Activated naive CD8-positive, alpha-beta T cell (primary cell): ENCODE results near the gene RBM47.
"Not testable (repeated sequence)": the region's sequence is repeated elsewhere in the genome, so short reads cannot be mapped to it uniquely, and the experiment has no call there.

ENCODE experiments used
- H3K27ac Mint-ChIP-seq: one replicate; pipeline ENCODE4 v1.8.0; 2021; ENCODE audit warnings: mixed read lengths
- H3K27me3 Mint-ChIP-seq: one replicate; pipeline ENCODE4 v1.8.0; 2021; ENCODE audit warnings: mixed read lengths
- H3K36me3 Mint-ChIP-seq: one replicate; pipeline ENCODE4 v1.8.0; 2021; ENCODE audit warnings: mixed read lengths
- H3K4me1 Mint-ChIP-seq: one replicate; pipeline ENCODE4 v1.8.0; 2021; ENCODE audit warnings: low read depth, mixed read lengths
- H3K4me3 Mint-ChIP-seq: one replicate; pipeline ENCODE4 v1.8.0; 2021; ENCODE audit warnings: mild to moderate bottlenecking, mixed read lengths
- H3K9me3 Mint-ChIP-seq: one replicate; pipeline ENCODE4 v1.8.0; 2021; ENCODE audit warnings: low read depth, mixed read lengths

The RBM47 gene

DNA sequence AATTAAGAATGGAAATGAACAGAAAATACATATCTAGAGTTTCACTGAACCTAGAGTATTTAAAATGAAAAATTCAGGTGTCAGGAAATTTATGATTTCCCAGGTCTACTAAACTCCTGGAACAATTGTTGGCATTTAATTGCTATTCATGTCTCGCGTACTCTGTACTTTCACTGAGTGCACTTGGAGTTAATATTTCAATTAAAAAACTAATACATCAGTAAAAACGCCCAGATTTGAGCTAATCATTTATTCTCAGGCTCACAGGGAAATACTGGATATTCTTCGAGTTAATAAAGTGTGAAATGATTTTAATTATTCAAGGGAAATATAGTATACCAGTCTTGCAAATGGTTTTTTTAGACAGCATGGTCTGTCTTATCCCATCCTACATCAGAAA lies 168.6 kb downstream of the RBM47 start:
- no peak overlapping the region for H3K4me3 Mint-ChIP-seq
- no peaks in the 10 kb centered on the region for H3K9me3 Mint-ChIP-seq
- no peaks in the 10 kb centered on the region for H3K27me3 Mint-ChIP-seq
- H3K27ac Mint-ChIP-seq: no peak overlapping the region
- H3K36me3 Mint-ChIP-seq: peaks cover 2% of the 10 kb centered on the region
- no peaks in the 10 kb centered on the region for H3K4me1 Mint-ChIP-seq

GRCh38 chr4:40458683-40459082 lies 171.0 kb downstream of the RBM47 start:
- H3K27me3 Mint-ChIP-seq: no peaks in the 10 kb centered on the region

GRCh38 chr4:40458109-40458508 lies 171.6 kb downstream of the RBM47 start:
- H3K27ac Mint-ChIP-seq: no peak overlapping the region
- H3K36me3 Mint-ChIP-seq: peaks cover 2% of the 10 kb centered on the region
- no peaks in the 10 kb centered on the region for H3K27me3 Mint-ChIP-seq
- peaks cover under 1% of the 10 kb centered on the region for H3K4me1 Mint-ChIP-seq
- no peaks in the 10 kb centered on the region for H3K9me3 Mint-ChIP-seq
- H3K4me3 Mint-ChIP-seq: no peak overlapping the region

More at GRCh38 chr4:40458683-40459082, 171.0 kb downstream of the RBM47 start:
- H3K9me3 Mint-ChIP-seq: no peaks in the 10 kb centered on the region
- H3K4me3 Mint-ChIP-seq: no peak overlapping the region
- H3K4me1 Mint-ChIP-seq: no peaks in the 10 kb centered on the region
- peaks cover 2% of the 10 kb centered on the region for H3K36me3 Mint-ChIP-seq
- no peak overlapping the region for H3K27ac Mint-ChIP-seq

DNA sequence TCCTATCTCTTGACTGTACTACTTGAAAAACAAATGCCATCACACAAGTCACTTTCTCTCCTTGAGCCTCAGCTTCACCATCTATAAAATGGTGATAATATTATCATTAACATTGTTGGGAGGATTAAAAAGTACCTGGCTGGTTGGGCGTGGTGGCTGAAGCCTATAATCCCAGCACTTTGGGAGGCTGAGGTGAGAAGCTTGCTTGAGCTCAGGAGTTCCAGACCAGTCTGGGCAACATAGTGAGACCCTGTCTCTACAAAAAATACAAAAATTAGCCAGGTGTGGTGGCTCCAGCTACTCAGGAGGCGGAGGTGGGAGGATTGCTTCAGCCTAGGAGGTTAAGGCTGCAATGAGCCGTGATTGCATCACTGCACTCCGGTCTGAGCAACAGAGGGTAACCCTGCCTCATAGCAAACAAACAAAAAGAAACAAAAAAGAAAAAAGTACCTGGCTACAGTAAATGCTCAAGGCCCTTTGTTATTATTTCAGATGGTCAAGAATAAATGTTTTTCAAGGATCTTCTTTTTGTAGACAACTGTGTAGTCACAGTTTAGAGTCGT lies 174.2 kb downstream of the RBM47 start:
- peaks cover 11% of the 10 kb centered on the region for H3K4me1 Mint-ChIP-seq
- H3K27me3 Mint-ChIP-seq: no peaks in the 10 kb centered on the region
- peaks cover 2% of the 10 kb centered on the region for H3K36me3 Mint-ChIP-seq
- H3K4me3 Mint-ChIP-seq: no peak overlapping the region
- H3K9me3 Mint-ChIP-seq: no peaks in the 10 kb centered on the region
- no peak overlapping the region for H3K27ac Mint-ChIP-seq

GRCh38 chr4:40454816-40455215 lies 174.8 kb downstream of the RBM47 start:
- no peaks in the 10 kb centered on the region for H3K9me3 Mint-ChIP-seq
- no peaks in the 10 kb centered on the region for H3K27me3 Mint-ChIP-seq
- H3K36me3 Mint-ChIP-seq: no peaks in the 10 kb centered on the region

GRCh38 chr4:40453912-40454311 lies 175.8 kb downstream of the RBM47 start:
- H3K36me3 Mint-ChIP-seq: no peaks in the 10 kb centered on the region
- H3K27me3 Mint-ChIP-seq: no peaks in the 10 kb centered on the region
- no peak overlapping the region for H3K27ac Mint-ChIP-seq
- no peaks in the 10 kb centered on the region for H3K9me3 Mint-ChIP-seq
- H3K4me3 Mint-ChIP-seq: no peak overlapping the region
- peaks cover 11% of the 10 kb centered on the region for H3K4me1 Mint-ChIP-seq

More at GRCh38 chr4:40454816-40455215, 174.8 kb downstream of the RBM47 start:
- Mint-ChIP-seq H3K4me3 (no peak overlapping the region), H3K4me1 (peaks cover 11% of the 10 kb centered on the region), H3K27ac (no peak overlapping the region)

- Mint-ChIP-seq H3K4me1 (peaks cover 11% of the 10 kb centered on the region), H3K9me3 (no peaks in the 10 kb centered on the region), H3K4me3 (no peak overlapping the region), H3K27me3 (no peaks in the 10 kb centered on the region), H3K27ac (no peak overlapping the region), H3K36me3 (no peaks in the 10 kb centered on the region)
Observed at GRCh38 chr4:40448875-40449274, 180.8 kb downstream of the RBM47 start.

DNA sequence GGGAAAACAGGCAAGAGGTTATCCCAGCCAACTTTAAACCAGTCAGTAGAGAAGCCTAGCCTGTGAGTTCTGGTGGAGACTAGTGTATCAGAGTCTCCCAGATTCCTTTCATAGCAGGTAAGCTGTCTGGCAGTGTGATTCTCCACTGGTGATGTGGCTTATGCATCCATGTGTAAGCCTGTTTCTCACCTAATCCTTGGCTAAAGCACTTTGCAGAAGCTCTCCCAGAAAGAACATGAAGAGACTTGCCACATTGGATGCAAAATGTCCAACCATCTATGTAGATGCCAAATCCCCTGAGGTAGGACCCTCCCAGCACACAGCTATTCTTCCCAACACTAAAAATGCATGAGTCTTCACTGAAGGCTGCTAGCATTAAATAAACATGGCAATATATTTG lies 182.8 kb downstream of the RBM47 start:
- Mint-ChIP-seq H3K9me3 (no peaks in the 10 kb centered on the region), H3K4me3 (no peak overlapping the region), H3K27ac (no peak overlapping the region), H3K27me3 (no peaks in the 10 kb centered on the region), H3K4me1 (peaks cover 4% of the 10 kb centered on the region), H3K36me3 (no peaks in the 10 kb centered on the region)

GRCh38 chr4:40446261-40446750 lies 183.4 kb downstream of the RBM47 start:
- H3K27ac Mint-ChIP-seq, H3K9me3 Mint-ChIP-seq, H3K4me1 Mint-ChIP-seq, H3K4me3 Mint-ChIP-seq, H3K36me3 Mint-ChIP-seq, H3K27me3 Mint-ChIP-seq: not testable (repeated sequence)

- H3K36me3 Mint-ChIP-seq: no peaks in the 10 kb centered on the region
- H3K4me1 Mint-ChIP-seq: peaks cover 2% of the 10 kb centered on the region
- no peaks in the 10 kb centered on the region for H3K27me3 Mint-ChIP-seq
- H3K4me3 Mint-ChIP-seq: no peak overlapping the region
- no peak overlapping the region for H3K27ac Mint-ChIP-seq
- H3K9me3 Mint-ChIP-seq: no peaks in the 10 kb centered on the region
Observed at GRCh38 chr4:40445671-40446070, 184.0 kb downstream of the RBM47 start.

GRCh38 chr4:40441430-40441829 lies 188.2 kb downstream of the RBM47 start:
- Mint-ChIP-seq H3K27me3 (no peaks in the 10 kb centered on the region), H3K4me1 (peaks cover 18% of the 10 kb centered on the region), H3K27ac (no peak overlapping the region), H3K9me3 (no peaks in the 10 kb centered on the region), H3K4me3 (no peak overlapping the region), H3K36me3 (no peaks in the 10 kb centered on the region)

GRCh38 chr4:40439519-40439918 lies 190.1 kb downstream of the RBM47 start:
- Mint-ChIP-seq H3K36me3 (no peaks in the 10 kb centered on the region), H3K4me1 (peaks cover 31% of the 10 kb centered on the region), H3K4me3 (no peak overlapping the region), H3K27me3 (no peaks in the 10 kb centered on the region), H3K27ac (no peak overlapping the region), H3K9me3 (no peaks in the 10 kb centered on the region)

GRCh38 chr4:40438384-40439026 lies 191.2 kb downstream of the RBM47 start:
- peaks cover 42% of the 10 kb centered on the region for H3K4me1 Mint-ChIP-seq
- no peaks in the 10 kb centered on the region for H3K9me3 Mint-ChIP-seq
- no peaks in the 10 kb centered on the region for H3K27me3 Mint-ChIP-seq
- H3K27ac Mint-ChIP-seq: peak overlapping the region; percentile 54
- H3K36me3 Mint-ChIP-seq: no peaks in the 10 kb centered on the region
- peak overlapping the region; percentile 20 for H3K4me3 Mint-ChIP-seq

- Mint-ChIP-seq H3K9me3 (no peaks in the 10 kb centered on the region), H3K27me3 (no peaks in the 10 kb centered on the region), H3K36me3 (no peaks in the 10 kb centered on the region), H3K4me3 (no peak overlapping the region), H3K27ac (no peak overlapping the region), H3K4me1 (peaks cover 46% of the 10 kb centered on the region)
Observed at GRCh38 chr4:40437741-40438383, 191.8 kb downstream of the RBM47 start.

GRCh38 chr4:40435306-40435705 lies 194.4 kb downstream of the RBM47 start:
- not testable (repeated sequence) for H3K27me3 Mint-ChIP-seq, H3K9me3 Mint-ChIP-seq, H3K36me3 Mint-ChIP-seq, H3K4me3 Mint-ChIP-seq, H3K27ac Mint-ChIP-seq
- peaks cover 56% of the 10 kb centered on the region for H3K4me1 Mint-ChIP-seq
